Caco-2 (cell line): Measurements from ENCODE around the gene C2orf80. TPM values are rescaled to one million over a fixed set of nuclear protein-coding genes. Genes with fewer than 3 reads are reported as not detected.

Experiments used
- BruUV-seq: library from RNA; stranded (reverse); fragments of 400-500 nt; replicated peaks from 2 replicates; lab custom pipeline; 2021; lab: Mats Ljungman, UMichigan
- CTCF ChIA-PET: fragments of 300-600 bp; sonication (Branson Sonifier 250); formaldehyde crosslinking; loops from one replicate; lab custom pipeline; 2022; ENCODE audit warnings: antibody characterized with exemption; lab: Charles Lee
- POLR2A ChIA-PET: fragments of 300-600 bp; sonication (Branson Sonifier 250); formaldehyde crosslinking; loops from one replicate; lab custom pipeline; 2022; ENCODE audit warnings: antibody characterized with exemption; lab: Charles Lee
- DNase-seq, 2 experiments: peaks; one replicate each; pipeline versions ENCODE4 v3.0.0 to v3.0.0-alpha.2; 2020 to 2022
- H3K27me3 ChIP-seq: replicated peaks from 2 replicates; pipeline ENCODE4 v1.6.0; 2011; ENCODE audit warnings: low read length; ENCODE audit not compliant: control insufficient read depth, insufficient read depth
- H3K36me3 ChIP-seq: 2 replicates; pipeline ENCODE4 v1.5.1; 2011; ENCODE audit warnings: low read length; ENCODE audit not compliant: control insufficient read depth, insufficient read depth
- H3K4me1 ChIP-seq: fragments of 250-450 bp; sonication (Bioruptor Pico); 2 replicates; pipeline ENCODE4 v1.5.1; 2020; ENCODE audit warnings: mild to moderate bottlenecking
- H3K4me3 ChIP-seq: 2 replicates; pipeline ENCODE4 v1.5.1; 2011; ENCODE audit warnings: low read depth, mild to moderate bottlenecking, control low read depth, low read length
- H3K9me3 ChIP-seq: fragments of 250-450 bp; sonication (Bioruptor Pico); 2 replicates; pipeline ENCODE4 v1.5.1; 2020; ENCODE audit warnings: mild to moderate bottlenecking, moderate library complexity
- H3K27ac Mint-ChIP-seq: one replicate; pipeline ENCODE4 v1.8.0; 2022; ENCODE audit warnings: mixed read lengths; ENCODE audit not compliant: unreplicated experiment
- H3K27me3 Mint-ChIP-seq: one replicate; pipeline ENCODE4 v1.8.0; 2022; ENCODE audit warnings: mixed read lengths; ENCODE audit not compliant: insufficient read depth, unreplicated experiment
- H3K36me3 Mint-ChIP-seq: one replicate; pipeline ENCODE4 v1.8.0; 2022; ENCODE audit warnings: mild to moderate bottlenecking, mixed read lengths; ENCODE audit not compliant: insufficient read depth, unreplicated experiment
- H3K4me1 Mint-ChIP-seq: one replicate; pipeline ENCODE4 v1.8.0; 2022; ENCODE audit warnings: low read depth, mixed read lengths; ENCODE audit not compliant: unreplicated experiment
- H3K4me3 Mint-ChIP-seq: one replicate; pipeline ENCODE4 v1.8.0; 2022; ENCODE audit warnings: mild to moderate bottlenecking, moderate library complexity, mixed read lengths; ENCODE audit not compliant: unreplicated experiment
- H3K9me3 Mint-ChIP-seq: one replicate; pipeline ENCODE4 v1.8.0; 2022; ENCODE audit warnings: mixed read lengths; ENCODE audit not compliant: unreplicated experiment
- CTCF ChIP-seq, 2 experiments: fragments of 200-600 bp in 1 of 2; IDR thresholded peaks; 1 replicate in 1 of 2; 2 replicates in 1 of 2; pipeline versions ENCODE4 v1.5.1 to v1.8.0; 2011 to 2022; ENCODE audit warnings: antibody characterized with exemption in 1 of 2, control low read depth in 1 of 2, inconsistent platforms in 1 of 2, low read depth in 1 of 2, low read length in 1 of 2, mild to moderate bottlenecking in 1 of 2, moderate library complexity in 1 of 2; ENCODE audit not compliant: insufficient read depth in 1 of 2, severe bottlenecking in 1 of 2, unreplicated experiment in 1 of 2
- intact Hi-C: fragments of 100-400 bp; cut with micrococcal nuclease; formaldehyde crosslinking; loops from one replicate; pipeline ENCODE4 v1.10.0; 2022; ENCODE audit not compliant: unreplicated experiment
- total RNA-seq: library from RNA; stranded (reverse); gene quantifications from 2 replicates; pipeline ENCODE4 v1.2.3, GENCODE V29; 2022

The C2orf80 gene
- total RNA-seq, 1 experiment from 2014 or later, result not detected

DNA sequence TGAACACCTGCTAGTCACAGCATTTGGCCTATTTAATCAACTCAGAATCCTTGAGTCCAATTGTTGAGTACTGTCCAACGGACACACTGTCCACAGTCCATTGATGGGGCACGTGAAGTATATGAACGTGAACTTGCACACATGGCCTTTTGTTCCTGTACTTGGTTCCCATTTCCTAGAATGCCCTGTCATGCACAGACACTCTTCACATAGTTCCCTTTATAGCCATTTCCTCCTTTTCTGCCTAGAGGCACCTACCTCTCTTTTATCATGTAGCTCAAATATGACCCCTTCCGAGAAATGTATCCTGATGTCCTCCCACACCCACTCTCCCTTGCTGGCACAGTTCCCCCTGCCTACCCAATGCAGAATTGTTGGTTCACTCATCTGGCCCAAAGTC, 17.7 kb downstream of the C2orf80 start:
- H3K27me3 ChIP-seq, result no peaks in the 10 kb centered on the region
- no peaks in the 10 kb centered on the region for H3K9me3 Mint-ChIP-seq
- BruUV-seq, result no TSS peak
- no peak overlapping the region for H3K4me3 ChIP-seq
- no peak overlapping the region for H3K4me3 Mint-ChIP-seq
- H3K4me1 ChIP-seq, result 0 out of 2 replicates have a peak, but pooled peaks cover 3% of the 10 kb centered on the region
- intact Hi-C loops, result loop anchor here (10.0 kb wide), 1 partner anchor 163 kb away; no protein-coding TSS in a partner anchor
- no peaks in the 10 kb centered on the region for H3K9me3 ChIP-seq
- H3K27ac Mint-ChIP-seq, result no peak overlapping the region
- CTCF ChIA-PET, result no interaction called here
- DNase-seq, result no peak
- no peaks in the 10 kb centered on the region for H3K36me3 ChIP-seq
- no peaks in the 10 kb centered on the region for H3K36me3 Mint-ChIP-seq
- H3K4me1 Mint-ChIP-seq, result no peaks in the 10 kb centered on the region
- POLR2A ChIA-PET, result no interaction called here
- no peak for TF ChIP-seq CTCF (IDR thresholded peaks at IDR 0.05; ENCODE audit: insufficient read depth in 1 of 2, low read depth in 1 of 2, low read length in 1 of 2, severe bottlenecking in 1 of 2, unreplicated experiment in 1 of 2)
- H3K27me3 Mint-ChIP-seq, result no peaks in the 10 kb centered on the region

- Mint-ChIP-seq H3K9me3 (no peaks in the 10 kb centered on the region), H3K27me3 (no peaks in the 10 kb centered on the region), H3K4me1 (no peaks in the 10 kb centered on the region), H3K4me3 (no peak overlapping the region), H3K36me3 (no peaks in the 10 kb centered on the region), H3K27ac (no peak overlapping the region)
- no peak for TF ChIP-seq CTCF (IDR thresholded peaks at IDR 0.05; ENCODE audit: insufficient read depth in 1 of 2, low read depth in 1 of 2, low read length in 1 of 2, severe bottlenecking in 1 of 2, unreplicated experiment in 1 of 2)
- Histone ChIP-seq H3K9me3 (no peaks in the 10 kb centered on the region), H3K27me3 (no peaks in the 10 kb centered on the region), H3K4me1 (no peaks in the 10 kb centered on the region), H3K36me3 (no peaks in the 10 kb centered on the region), H3K4me3 (no peak overlapping the region)
- no peak for DNase-seq
- ChIA-PET CTCF (interaction anchor here (0.5 to 1.3 kb wide), 2 partner anchors 59 to 63 kb away, joined by 3 to 5 read pairs; no protein-coding TSS in a partner anchor), POLR2A (no interaction called here)
- no TSS peak for BruUV-seq
- intact Hi-C loops, result no loop called here
Measured at GRCh38 chr2:208164951-208165755, 24.7 kb downstream of the C2orf80 start.

DNA sequence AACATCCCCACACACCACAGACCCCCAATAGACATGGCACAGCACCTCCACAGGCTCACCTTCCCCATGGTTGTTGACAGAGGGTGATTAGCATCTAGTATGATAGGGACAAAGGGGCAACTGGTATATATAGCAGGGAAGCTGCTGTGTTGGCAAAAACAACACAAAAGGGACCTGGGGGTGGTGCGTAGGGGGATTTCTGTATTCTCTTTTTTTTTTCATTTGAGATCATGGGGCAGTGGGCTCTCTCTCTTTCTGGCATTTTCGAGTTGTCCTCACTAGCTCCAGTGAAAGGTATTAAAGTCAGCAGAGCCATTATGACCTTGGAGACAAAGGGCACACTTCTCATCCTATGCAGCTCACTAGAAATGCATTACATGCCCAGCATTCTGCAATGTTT, 26.3 kb downstream of the C2orf80 start, which contains the start of gene CRYGA:
TSS of gene CRYGA (minus strand) at position 101 of the 400 bp plus-strand sequence. CDS start at position 68, 33 bp downstream.
- Mint-ChIP-seq H3K36me3 (no peaks in the 10 kb centered on the region), H3K27ac (no peak within 1 kb of the TSS), H3K9me3 (no peaks in the 10 kb centered on the region), H3K4me3 (no peak within 1 kb of the TSS), H3K4me1 (no peaks in the 10 kb centered on the region), H3K27me3 (no peaks in the 10 kb centered on the region)
- ChIA-PET POLR2A (no interaction called here), CTCF (interaction anchor here (0.6 kb wide), 1 partner anchor 17 kb away, joined by 4 read pairs; no protein-coding TSS in a partner anchor)
- H3K27me3 ChIP-seq, result no peaks in the 10 kb centered on the region
- TF ChIP-seq CTCF (IDR thresholded peaks at IDR 0.05; ENCODE audit: insufficient read depth in 1 of 2, low read depth in 1 of 2, low read length in 1 of 2, severe bottlenecking in 1 of 2, unreplicated experiment in 1 of 2), result no peak
- intact Hi-C loops, result no loop called here
- no peaks in the 10 kb centered on the region for H3K4me1 ChIP-seq
- no peaks in the 10 kb centered on the region for H3K36me3 ChIP-seq
- BruUV-seq, result no TSS peak
- no peak for DNase-seq
- H3K4me3 ChIP-seq, result no peak within 1 kb of the TSS
- no peaks in the 10 kb centered on the region for H3K9me3 ChIP-seq
